ENCODE measurements around the gene RALGPS1.

DNA sequence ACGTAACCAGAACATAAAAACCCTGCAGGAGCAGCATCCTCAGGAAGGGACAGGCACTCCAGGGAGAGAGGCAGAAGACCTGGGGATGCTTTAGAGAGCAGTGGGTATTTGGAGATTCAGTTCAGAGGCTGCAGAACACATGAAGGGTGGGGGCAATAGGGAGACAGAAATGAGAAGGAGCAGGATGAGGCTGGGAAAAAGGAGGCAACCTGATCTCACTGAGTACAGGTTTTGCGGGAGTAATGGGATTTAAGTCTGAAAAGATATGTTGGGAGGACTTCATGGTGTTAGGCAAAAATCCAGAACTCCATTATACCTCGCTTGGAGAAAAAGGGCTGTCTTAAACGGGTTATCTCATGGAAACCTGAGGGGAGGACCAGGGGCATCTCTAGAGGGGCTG lies 308.7 kb downstream of the RALGPS1 start:
- no peak for TF ChIP-seq POLR2A (IDR thresholded peaks at IDR 0.05)
- TF ChIP-seq, protein P1, sequence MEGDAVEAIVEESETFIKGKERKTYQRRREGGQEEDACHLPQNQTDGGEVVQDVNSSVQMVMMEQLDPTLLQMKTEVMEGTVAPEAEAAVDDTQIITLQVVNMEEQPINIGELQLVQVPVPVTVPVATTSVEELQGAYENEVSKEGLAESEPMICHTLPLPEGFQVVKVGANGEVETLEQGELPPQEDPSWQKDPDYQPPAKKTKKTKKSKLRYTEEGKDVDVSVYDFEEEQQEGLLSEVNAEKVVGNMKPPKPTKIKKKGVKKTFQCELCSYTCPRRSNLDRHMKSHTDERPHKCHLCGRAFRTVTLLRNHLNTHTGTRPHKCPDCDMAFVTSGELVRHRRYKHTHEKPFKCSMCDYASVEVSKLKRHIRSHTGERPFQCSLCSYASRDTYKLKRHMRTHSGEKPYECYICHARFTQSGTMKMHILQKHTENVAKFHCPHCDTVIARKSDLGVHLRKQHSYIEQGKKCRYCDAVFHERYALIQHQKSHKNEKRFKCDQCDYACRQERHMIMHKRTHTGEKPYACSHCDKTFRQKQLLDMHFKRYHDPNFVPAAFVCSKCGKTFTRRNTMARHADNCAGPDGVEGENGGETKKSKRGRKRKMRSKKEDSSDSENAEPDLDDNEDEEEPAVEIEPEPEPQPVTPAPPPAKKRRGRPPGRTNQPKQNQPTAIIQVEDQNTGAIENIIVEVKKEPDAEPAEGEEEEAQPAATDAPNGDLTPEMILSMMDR (IDR thresholded peaks at IDR 0.05): no peak
- TF ChIP-seq EP300 (IDR thresholded peaks at IDR 0.05): no peak

Data from tibial nerve (tissue), 4 donors.